Vagina (tissue), 2 donors: ENCODE measurements around the gene GZF1. TPM values are rescaled to one million over a fixed set of nuclear protein-coding genes. Genes with fewer than 3 reads are reported as not detected.

Experiments
- DNase-seq, 2 donors: peaks; one replicate each; pipeline ENCODE4 v3.0.0-alpha.2; 2017; ENCODE audit errors: extremely low spot score in 2 of 2
- H3K27ac ChIP-seq: fragments of 200-600 bp; sonication (generic); one replicate; pipeline ENCODE4 v1.5.1; 2019
- H3K27me3 ChIP-seq: fragments of 200-600 bp; sonication (generic); one replicate; pipeline ENCODE4 v1.5.1; 2019
- H3K36me3 ChIP-seq, 2 donors: fragments of 200-600 bp; sonication (generic); one replicate each; pipeline ENCODE4 v1.5.1; 2017 to 2019
- H3K4me1 ChIP-seq: fragments of 200-600 bp; sonication (generic); one replicate; pipeline ENCODE4 v1.5.1; 2019
- H3K4me3 ChIP-seq, 2 donors: fragments of 200-600 bp; sonication (generic); 1 replicate in 1 of 2; 2 replicates in 1 of 2; pipeline ENCODE4 v1.5.1; 2016 to 2019
- H3K9me3 ChIP-seq: fragments of 200-600 bp; sonication (generic); one replicate; pipeline ENCODE4 v1.5.1; 2019
- CTCF ChIP-seq, 3 experiments: fragments of 450-650 bp in 2 of 3; fragments of 200-600 bp in 1 of 3; sonication (generic) in 1 of 3; IDR thresholded peaks; one replicate each; pipeline ENCODE4 v1.5.1; 2017 to 2019; ENCODE audit warnings: antibody characterized with exemption in 3 of 3, mild to moderate bottlenecking in 2 of 3, moderate library complexity in 2 of 3
- POLR2A ChIP-seq, 2 donors: fragments of 450-650 bp; IDR thresholded peaks; one replicate each; pipeline ENCODE4 v1.6.1; 2017; ENCODE audit warnings: antibody characterized with exemption in 2 of 2, mild to moderate bottlenecking in 2 of 2, moderate library complexity in 2 of 2
- POLR2AphosphoS5 ChIP-seq, 2 donors: sonication (generic); formaldehyde crosslinking; IDR thresholded peaks; one replicate each; pipeline ENCODE4 v1.9.0; 2017; ENCODE audit warnings: antibody characterized with exemption in 2 of 2, mild to moderate bottlenecking in 2 of 2, low read depth in 1 of 2; ENCODE audit not compliant: insufficient read depth in 1 of 2
- intact Hi-C: fragments of 100-400 bp; cut with DNase I; formaldehyde crosslinking; loops from one replicate; pipeline ENCODE4 v1.15.1; 2023
- total RNA-seq: library from RNA; depleted of rRNA; stranded (reverse); fragments of >200 nt; gene quantifications from one replicate; pipeline ENCODE4 v1.2.3, GENCODE V29; 2016

Gene GZF1
- total RNA-seq, 1 donor from 2014 or later = 20.9 TPM

GRCh38 chr20:23367770-23368169 lies 5.8 kb downstream of the GZF1 start:
- H3K4me1 ChIP-seq = peaks cover 35% of the 10 kb centered on the region
- intact Hi-C loops = no loop called here
- no peak for DNase-seq
- H3K27me3 ChIP-seq = no peaks in the 10 kb centered on the region
- no peak overlapping the region for H3K4me3 ChIP-seq
- TF ChIP-seq POLR2A (IDR thresholded peaks at IDR 0.05) (no peak), POLR2AphosphoS5 (IDR thresholded peaks at IDR 0.05; ENCODE audit: insufficient read depth in 1 of 2, low read depth in 1 of 2) (no peak), CTCF (IDR thresholded peaks at IDR 0.05) (no peak)
- no peaks in the 10 kb centered on the region for H3K9me3 ChIP-seq
- H3K27ac ChIP-seq = no peak overlapping the region
- peaks cover 0 to 44% of the 10 kb centered on the region in 2 donors for H3K36me3 ChIP-seq

- Histone ChIP-seq H3K27ac (no peak overlapping the region), H3K4me1 (peaks cover 28% of the 10 kb centered on the region), H3K27me3 (no peaks in the 10 kb centered on the region), H3K9me3 (no peaks in the 10 kb centered on the region), H3K4me3 (no peak overlapping the region), H3K36me3 (peaks cover 0 to 47% of the 10 kb centered on the region in 2 donors)
- no peak for DNase-seq
- TF ChIP-seq CTCF (IDR thresholded peaks at IDR 0.05) (no peak), POLR2AphosphoS5 (IDR thresholded peaks at IDR 0.05; ENCODE audit: insufficient read depth in 1 of 2, low read depth in 1 of 2) (no peak), POLR2A (IDR thresholded peaks at IDR 0.05) (no peak)
- intact Hi-C loops = no loop called here
Observed at GRCh38 chr20:23368316-23369071, 6.5 kb downstream of the GZF1 start.

GRCh38 chr20:23369072-23369823 lies 7.3 kb downstream of the GZF1 start:
- TF ChIP-seq POLR2A (IDR thresholded peaks at IDR 0.05) (no peak), CTCF (IDR thresholded peaks at IDR 0.05) (no peak), POLR2AphosphoS5 (IDR thresholded peaks at IDR 0.05; ENCODE audit: insufficient read depth in 1 of 2, low read depth in 1 of 2) (no peak)
- H3K4me1 ChIP-seq = peaks cover 25% of the 10 kb centered on the region
- intact Hi-C loops = no loop called here
- H3K27ac ChIP-seq = no peak overlapping the region
- H3K27me3 ChIP-seq = no peaks in the 10 kb centered on the region
- H3K9me3 ChIP-seq = no peaks in the 10 kb centered on the region
- no peak for DNase-seq
- no peak overlapping the region for H3K4me3 ChIP-seq
- H3K36me3 ChIP-seq = peaks cover 0 to 50% of the 10 kb centered on the region in 2 donors

GRCh38 chr20:23370274-23370673 lies 8.3 kb downstream of the GZF1 start:
- no peaks in the 10 kb centered on the region for H3K27me3 ChIP-seq
- peaks cover 24% of the 10 kb centered on the region for H3K4me1 ChIP-seq
- no peaks in the 10 kb centered on the region for H3K9me3 ChIP-seq
- H3K4me3 ChIP-seq = no peak overlapping the region
- TF ChIP-seq POLR2AphosphoS5 (IDR thresholded peaks at IDR 0.05; ENCODE audit: insufficient read depth in 1 of 2, low read depth in 1 of 2) = no peak
- intact Hi-C loops = no loop called here
- H3K36me3 ChIP-seq = peaks cover 0 to 43% of the 10 kb centered on the region in 2 donors
- DNase-seq = no peak
- H3K27ac ChIP-seq = no peak overlapping the region

- intact Hi-C loops = no loop called here
- H3K4me3 ChIP-seq = no peak overlapping the region
- H3K27me3 ChIP-seq = no peaks in the 10 kb centered on the region
- H3K4me1 ChIP-seq = peaks cover 18% of the 10 kb centered on the region
- TF ChIP-seq POLR2AphosphoS5 (IDR thresholded peaks at IDR 0.05; ENCODE audit: insufficient read depth in 1 of 2, low read depth in 1 of 2) (no peak), CTCF (IDR thresholded peaks at IDR 0.05) (no peak), POLR2A (IDR thresholded peaks at IDR 0.05) (no peak)
- no peak overlapping the region for H3K27ac ChIP-seq
- DNase-seq = no peak
- H3K9me3 ChIP-seq = no peaks in the 10 kb centered on the region
- H3K36me3 ChIP-seq = peaks cover 0 to 44% of the 10 kb centered on the region in 2 donors
Observed at GRCh38 chr20:23370873-23371272, 8.9 kb downstream of the GZF1 start.
